K562 (cell line): ENCODE measurements around the gene AQP11. TPM values are rescaled to one million over a fixed set of nuclear protein-coding genes. Genes with fewer than 3 reads are reported as not detected.
A peak's percentile ranks its signal among the peaks of the same experiment; 100 is the strongest.

Source experiments
- ATF7 ChIP-seq: fragments of 450-650 bp; IDR thresholded peaks from 2 replicates; pipeline ENCODE4 v1.7.1; 2014; ENCODE audit warnings: mild to moderate bottlenecking, moderate library complexity
- BDP1 ChIP-seq: IDR thresholded peaks from 3 replicates; pipeline ENCODE4 v1.6.1; 2011; ENCODE audit not compliant: insufficient read length, insufficient read depth
- MED1 ChIP-seq: sonication (generic); formaldehyde crosslinking; IDR thresholded peaks from 2 replicates; pipeline ENCODE4 v1.8.1; 2023; ENCODE audit warnings: missing genetic modification reagents, borderline replicate concordance
- POLR3G ChIP-seq: IDR thresholded peaks from 2 replicates; pipeline ENCODE4 v1.6.1; 2011; ENCODE audit not compliant: insufficient read length, insufficient replicate concordance; ENCODE audit errors: extremely low read depth
- SIX5 ChIP-seq, 2 experiments: IDR thresholded peaks; 2 replicates each; pipeline ENCODE4 v1.6.1; 2011; ENCODE audit warnings: low read length in 2 of 2, borderline replicate concordance in 1 of 2, low read depth in 1 of 2, mild to moderate bottlenecking in 1 of 2, moderate library complexity in 1 of 2; ENCODE audit not compliant: insufficient read depth in 1 of 2
- TGIF2 ChIP-seq: sonication (generic); formaldehyde crosslinking; IDR thresholded peaks from 2 replicates; pipeline ENCODE4 v1.8.1; 2022; ENCODE audit warnings: mild to moderate bottlenecking, missing genetic modification reagents, moderate library complexity
- ZFX ChIP-seq: sonication (generic); formaldehyde crosslinking; IDR thresholded peaks from 2 replicates; pipeline ENCODE4 v1.8.0; 2022; ENCODE audit warnings: mild to moderate bottlenecking, missing genetic modification reagents, moderate library complexity
- polyA plus RNA-seq, 8 experiments: library from polyadenylated mRNA; depleted of rRNA in 4 of 8; stranded (reverse) in 5 of 8; unstranded in 3 of 8; fragments of >200 nt; fragmentation: Nextera tagmentation in 2 of 8; fragmentation: Illumina TruSeq in 1 of 8; extraction: Ambion mirVana in 2 of 8; extraction: Trizol in 1 of 8; gene quantifications; 2 replicates each; pipeline versions ENCODE4 v1.2.1 to v1.2.3, GENCODE V29; 2011 to 2014; ENCODE audit warnings: inconsistent platforms in 1 of 8, missing spikeins in 1 of 8
- total RNA-seq, 7 experiments: library from RNA; depleted of rRNA in 6 of 7; stranded (reverse); fragments of >200 nt in 6 of 7; fragmentation: Illumina TruSeq in 2 of 7; extraction: Trizol in 2 of 7; gene quantifications; 2 replicates each; pipeline versions ENCODE4 v1.2.1 to v1.2.3, GENCODE V29; 2011 to 2021; ENCODE audit warnings: low replicate concordance in 1 of 7
- TF ChIP-seq, protein P1 (sequence below), 2 experiments: IDR thresholded peaks; 2 replicates each; pipeline ENCODE4 v1.6.1; 2012; ENCODE audit warnings: improper control_type of control experiment in 2 of 2, low read depth in 2 of 2, low read length in 2 of 2, borderline replicate concordance in 1 of 2
- TF ChIP-seq, protein P2 (sequence below): fragments of 450-650 bp; IDR thresholded peaks from 2 replicates; pipeline ENCODE4 v1.6.1; 2016; ENCODE audit warnings: missing biosample characterization, missing genetic modification characterization
- TF ChIP-seq, protein P3 (sequence below): fragments of 450-650 bp; IDR thresholded peaks from 2 replicates; pipeline ENCODE4 v1.6.1; 2017; ENCODE audit warnings: antibody characterized with exemption, mild to moderate bottlenecking
- TF ChIP-seq, protein P4 (sequence below): sonication (generic); formaldehyde crosslinking; IDR thresholded peaks from 2 replicates; pipeline ENCODE4 v1.8.0; 2022; ENCODE audit warnings: mild to moderate bottlenecking, missing genetic modification reagents, borderline replicate concordance
- TF ChIP-seq, protein P5 (sequence below): IDR thresholded peaks from 2 replicates; pipeline ENCODE4 v1.6.1; 2011; ENCODE audit warnings: borderline replicate concordance, low read depth, mild to moderate bottlenecking, moderate library complexity, low read length; ENCODE audit not compliant: insufficient read depth, poor library complexity, severe bottlenecking

AQP11 gene
- total and polyA plus RNA-seq, 9 of the 15 experiments (the other 6 are each of a cell fraction or from before 2014, with no cell fraction given), result 0.09 to 1.0 (median 0.36) TPM

DNA sequence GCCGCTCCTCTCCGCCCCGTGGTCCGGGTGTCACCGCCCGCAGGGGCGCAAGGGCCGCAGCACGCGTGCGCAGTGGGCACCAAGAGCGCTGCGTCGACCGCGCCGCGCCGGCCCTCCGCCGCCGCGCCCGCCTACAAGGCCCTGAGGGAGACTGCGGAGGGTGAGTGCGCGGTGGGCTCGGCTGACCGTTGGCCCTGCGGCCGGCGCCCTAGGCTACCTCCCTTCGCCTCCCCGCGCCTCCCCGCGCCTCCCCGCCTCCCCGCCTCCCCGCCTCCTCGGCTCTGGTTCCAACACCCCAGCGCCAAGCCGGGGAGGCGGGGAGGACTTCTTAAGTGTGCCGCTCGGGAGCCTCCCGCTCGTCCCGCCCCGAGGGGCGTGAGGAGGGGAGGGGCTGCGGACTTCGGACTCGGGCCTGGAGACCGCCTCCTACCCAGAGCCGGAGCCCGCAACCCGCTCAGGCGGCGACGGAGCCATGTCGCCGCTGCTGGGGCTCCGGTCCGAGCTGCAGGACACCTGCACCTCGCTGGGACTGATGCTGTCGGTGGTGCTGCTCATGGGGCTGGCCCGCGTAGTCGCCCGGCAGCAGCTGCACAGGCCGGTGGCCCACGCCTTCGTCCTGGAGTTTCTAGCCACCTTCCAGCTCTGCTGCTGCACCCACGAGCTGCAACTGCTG lies at the start of gene AQP11 (continued):
- TF ChIP-seq MED1 (CRISPR knock-in tag) (no peak), ATF7 (peak; percentile 39; the same call in 1 of the 2 replicates), SIX5 (IDR thresholded peaks at IDR 0.05; ENCODE audit: borderline replicate concordance in 1 of 2, insufficient read depth in 1 of 2, low read depth in 1 of 2, low read length in 2 of 2) (no peak), TGIF2 (CRISPR knock-in tag) (no peak), POLR3G (no peak), ZFX (peak; percentile 87), BDP1 (no peak)
- TF ChIP-seq, protein P1, sequence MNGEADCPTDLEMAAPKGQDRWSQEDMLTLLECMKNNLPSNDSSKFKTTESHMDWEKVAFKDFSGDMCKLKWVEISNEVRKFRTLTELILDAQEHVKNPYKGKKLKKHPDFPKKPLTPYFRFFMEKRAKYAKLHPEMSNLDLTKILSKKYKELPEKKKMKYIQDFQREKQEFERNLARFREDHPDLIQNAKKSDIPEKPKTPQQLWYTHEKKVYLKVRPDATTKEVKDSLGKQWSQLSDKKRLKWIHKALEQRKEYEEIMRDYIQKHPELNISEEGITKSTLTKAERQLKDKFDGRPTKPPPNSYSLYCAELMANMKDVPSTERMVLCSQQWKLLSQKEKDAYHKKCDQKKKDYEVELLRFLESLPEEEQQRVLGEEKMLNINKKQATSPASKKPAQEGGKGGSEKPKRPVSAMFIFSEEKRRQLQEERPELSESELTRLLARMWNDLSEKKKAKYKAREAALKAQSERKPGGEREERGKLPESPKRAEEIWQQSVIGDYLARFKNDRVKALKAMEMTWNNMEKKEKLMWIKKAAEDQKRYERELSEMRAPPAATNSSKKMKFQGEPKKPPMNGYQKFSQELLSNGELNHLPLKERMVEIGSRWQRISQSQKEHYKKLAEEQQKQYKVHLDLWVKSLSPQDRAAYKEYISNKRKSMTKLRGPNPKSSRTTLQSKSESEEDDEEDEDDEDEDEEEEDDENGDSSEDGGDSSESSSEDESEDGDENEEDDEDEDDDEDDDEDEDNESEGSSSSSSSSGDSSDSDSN (IDR thresholded peaks at IDR 0.05; ENCODE audit: borderline replicate concordance in 1 of 2, low read depth in 2 of 2, low read length in 2 of 2), result peak in 1 of 2 experiments; percentile 50; a peak in 2 of 4 replicates
- TF ChIP-seq, protein P2, sequence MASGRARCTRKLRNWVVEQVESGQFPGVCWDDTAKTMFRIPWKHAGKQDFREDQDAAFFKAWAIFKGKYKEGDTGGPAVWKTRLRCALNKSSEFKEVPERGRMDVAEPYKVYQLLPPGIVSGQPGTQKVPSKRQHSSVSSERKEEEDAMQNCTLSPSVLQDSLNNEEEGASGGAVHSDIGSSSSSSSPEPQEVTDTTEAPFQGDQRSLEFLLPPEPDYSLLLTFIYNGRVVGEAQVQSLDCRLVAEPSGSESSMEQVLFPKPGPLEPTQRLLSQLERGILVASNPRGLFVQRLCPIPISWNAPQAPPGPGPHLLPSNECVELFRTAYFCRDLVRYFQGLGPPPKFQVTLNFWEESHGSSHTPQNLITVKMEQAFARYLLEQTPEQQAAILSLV (tag), result no peak
- TF ChIP-seq, protein P3, sequence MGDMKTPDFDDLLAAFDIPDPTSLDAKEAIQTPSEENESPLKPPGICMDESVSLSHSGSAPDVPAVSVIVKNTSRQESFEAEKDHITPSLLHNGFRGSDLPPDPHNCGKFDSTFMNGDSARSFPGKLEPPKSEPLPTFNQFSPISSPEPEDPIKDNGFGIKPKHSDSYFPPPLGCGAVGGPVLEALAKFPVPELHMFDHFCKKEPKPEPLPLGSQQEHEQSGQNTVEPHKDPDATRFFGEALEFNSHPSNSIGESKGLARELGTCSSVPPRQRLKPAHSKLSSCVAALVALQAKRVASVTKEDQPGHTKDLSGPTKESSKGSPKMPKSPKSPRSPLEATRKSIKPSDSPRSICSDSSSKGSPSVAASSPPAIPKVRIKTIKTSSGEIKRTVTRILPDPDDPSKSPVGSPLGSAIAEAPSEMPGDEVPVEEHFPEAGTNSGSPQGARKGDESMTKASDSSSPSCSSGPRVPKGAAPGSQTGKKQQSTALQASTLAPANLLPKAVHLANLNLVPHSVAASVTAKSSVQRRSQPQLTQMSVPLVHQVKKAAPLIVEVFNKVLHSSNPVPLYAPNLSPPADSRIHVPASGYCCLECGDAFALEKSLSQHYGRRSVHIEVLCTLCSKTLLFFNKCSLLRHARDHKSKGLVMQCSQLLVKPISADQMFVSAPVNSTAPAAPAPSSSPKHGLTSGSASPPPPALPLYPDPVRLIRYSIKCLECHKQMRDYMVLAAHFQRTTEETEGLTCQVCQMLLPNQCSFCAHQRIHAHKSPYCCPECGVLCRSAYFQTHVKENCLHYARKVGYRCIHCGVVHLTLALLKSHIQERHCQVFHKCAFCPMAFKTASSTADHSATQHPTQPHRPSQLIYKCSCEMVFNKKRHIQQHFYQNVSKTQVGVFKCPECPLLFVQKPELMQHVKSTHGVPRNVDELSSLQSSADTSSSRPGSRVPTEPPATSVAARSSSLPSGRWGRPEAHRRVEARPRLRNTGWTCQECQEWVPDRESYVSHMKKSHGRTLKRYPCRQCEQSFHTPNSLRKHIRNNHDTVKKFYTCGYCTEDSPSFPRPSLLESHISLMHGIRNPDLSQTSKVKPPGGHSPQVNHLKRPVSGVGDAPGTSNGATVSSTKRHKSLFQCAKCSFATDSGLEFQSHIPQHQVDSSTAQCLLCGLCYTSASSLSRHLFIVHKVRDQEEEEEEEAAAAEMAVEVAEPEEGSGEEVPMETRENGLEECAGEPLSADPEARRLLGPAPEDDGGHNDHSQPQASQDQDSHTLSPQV, result no peak
- TF ChIP-seq, protein P4, sequence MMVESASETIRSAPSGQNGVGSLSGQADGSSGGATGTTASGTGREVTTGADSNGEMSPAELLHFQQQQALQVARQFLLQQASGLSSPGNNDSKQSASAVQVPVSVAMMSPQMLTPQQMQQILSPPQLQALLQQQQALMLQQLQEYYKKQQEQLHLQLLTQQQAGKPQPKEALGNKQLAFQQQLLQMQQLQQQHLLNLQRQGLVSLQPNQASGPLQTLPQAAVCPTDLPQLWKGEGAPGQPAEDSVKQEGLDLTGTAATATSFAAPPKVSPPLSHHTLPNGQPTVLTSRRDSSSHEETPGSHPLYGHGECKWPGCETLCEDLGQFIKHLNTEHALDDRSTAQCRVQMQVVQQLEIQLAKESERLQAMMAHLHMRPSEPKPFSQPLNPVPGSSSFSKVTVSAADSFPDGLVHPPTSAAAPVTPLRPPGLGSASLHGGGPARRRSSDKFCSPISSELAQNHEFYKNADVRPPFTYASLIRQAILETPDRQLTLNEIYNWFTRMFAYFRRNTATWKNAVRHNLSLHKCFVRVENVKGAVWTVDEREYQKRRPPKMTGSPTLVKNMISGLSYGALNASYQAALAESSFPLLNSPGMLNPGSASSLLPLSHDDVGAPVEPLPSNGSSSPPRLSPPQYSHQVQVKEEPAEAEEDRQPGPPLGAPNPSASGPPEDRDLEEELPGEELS (CRISPR knock-in tag), result no peak
- TF ChIP-seq, protein P5, sequence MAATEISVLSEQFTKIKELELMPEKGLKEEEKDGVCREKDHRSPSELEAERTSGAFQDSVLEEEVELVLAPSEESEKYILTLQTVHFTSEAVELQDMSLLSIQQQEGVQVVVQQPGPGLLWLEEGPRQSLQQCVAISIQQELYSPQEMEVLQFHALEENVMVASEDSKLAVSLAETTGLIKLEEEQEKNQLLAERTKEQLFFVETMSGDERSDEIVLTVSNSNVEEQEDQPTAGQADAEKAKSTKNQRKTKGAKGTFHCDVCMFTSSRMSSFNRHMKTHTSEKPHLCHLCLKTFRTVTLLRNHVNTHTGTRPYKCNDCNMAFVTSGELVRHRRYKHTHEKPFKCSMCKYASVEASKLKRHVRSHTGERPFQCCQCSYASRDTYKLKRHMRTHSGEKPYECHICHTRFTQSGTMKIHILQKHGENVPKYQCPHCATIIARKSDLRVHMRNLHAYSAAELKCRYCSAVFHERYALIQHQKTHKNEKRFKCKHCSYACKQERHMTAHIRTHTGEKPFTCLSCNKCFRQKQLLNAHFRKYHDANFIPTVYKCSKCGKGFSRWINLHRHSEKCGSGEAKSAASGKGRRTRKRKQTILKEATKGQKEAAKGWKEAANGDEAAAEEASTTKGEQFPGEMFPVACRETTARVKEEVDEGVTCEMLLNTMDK, result peak; percentile 30
